Measurements from ENCODE around the gene CECR2.

- no peak for TF ChIP-seq CTCF (IDR thresholded peaks at IDR 0.05)
- no peak for TF ChIP-seq POLR2AphosphoS5 (IDR thresholded peaks at IDR 0.05; ENCODE audit: low read depth, low read length)
- TF ChIP-seq REST (IDR thresholded peaks at IDR 0.05; ENCODE audit: insufficient read depth in 1 of 2, low read depth in 2 of 2, low read length in 1 of 2) = no peak
- TF ChIP-seq TCF7L2 (IDR thresholded peaks at IDR 0.05; ENCODE audit: low read depth, low read length) = no peak
- TF ChIP-seq SIN3A (IDR thresholded peaks at IDR 0.05; ENCODE audit: borderline replicate concordance, insufficient read depth, low read depth, low read length) = no peak
Measured at GRCh38 chr22:17492247-17492646, 123.0 kb downstream of the CECR2 start.
